T-helper 17 cell (primary cell): Measurements from ENCODE around the gene MIGA1. TPM values are rescaled to one million over a fixed set of nuclear protein-coding genes. Genes with fewer than 3 reads are reported as not detected.
A peak's percentile ranks its signal among the peaks of the same experiment; 100 is the strongest.
"Not testable (repeated sequence)": the region's sequence is repeated elsewhere in the genome, so short reads cannot be mapped to it uniquely, and the experiment has no call there.

ENCODE experiments used
- ATAC-seq: fragments of 150-1000 bp; cut with Tn5 transposase; 2 replicates; pipeline ENCODE4 v1.10.0; 2021; ENCODE audit warnings: mild to moderate bottlenecking, moderate library complexity
- DNase-seq, 3 donors: peaks; one replicate each; pipeline versions ENCODE4 v3.0.0 to v3.0.0-alpha.2; 2020 to 2021
- H3K9me3 ChIP-seq: one replicate; pipeline ENCODE4 v1.7.0; 2013; ENCODE audit warnings: low read length, mild to moderate bottlenecking; ENCODE audit not compliant: control insufficient read depth, poor library complexity, severe bottlenecking
- H3K27ac Mint-ChIP-seq: one replicate; pipeline ENCODE4 v1.8.0; 2022; ENCODE audit warnings: mild to moderate bottlenecking, moderate library complexity, mixed read lengths
- H3K27me3 Mint-ChIP-seq: one replicate; pipeline ENCODE4 v1.8.0; 2022; ENCODE audit warnings: mixed read lengths
- H3K36me3 Mint-ChIP-seq: one replicate; pipeline ENCODE4 v1.8.0; 2022; ENCODE audit warnings: low read depth, mixed read lengths
- H3K4me1 Mint-ChIP-seq: one replicate; pipeline ENCODE4 v1.8.0; 2022; ENCODE audit warnings: mild to moderate bottlenecking, mixed read lengths
- H3K4me3 Mint-ChIP-seq: one replicate; pipeline ENCODE4 v1.8.0; 2022; ENCODE audit warnings: mild to moderate bottlenecking, moderate library complexity, mixed read lengths
- total RNA-seq, 4 donors: library from RNA in 2 of 4; stranded (reverse) in 2 of 4; gene quantifications; one replicate each; pipeline ENCODE4 v1.2.3 and lab custom pipeline; 2022 to 2026

MIGA1 gene
- total RNA-seq, 2 donors from 2014 or later = 11.8 to 14.7 TPM

GRCh38 chr1:77817368-77818209 is 38.1 kb downstream of the MIGA1 start:
- Mint-ChIP-seq H3K36me3 (peaks cover 5% of the 10 kb centered on the region), H3K27ac (no peak overlapping the region), H3K27me3 (no peaks in the 10 kb centered on the region), H3K4me1 (peaks cover 3% of the 10 kb centered on the region), H3K4me3 (no peak overlapping the region)
- H3K9me3 ChIP-seq = no peaks in the 10 kb centered on the region
- no peak for ATAC-seq
- DNase-seq = no peak

GRCh38 chr1:77820121-77820520 is 40.7 kb downstream of the MIGA1 start:
- H3K9me3 ChIP-seq = no peaks in the 10 kb centered on the region
- peaks cover 5% of the 10 kb centered on the region for H3K36me3 Mint-ChIP-seq
- ATAC-seq = no peak
- no peak overlapping the region for H3K27ac Mint-ChIP-seq
- no peaks in the 10 kb centered on the region for H3K27me3 Mint-ChIP-seq
- peaks cover 3% of the 10 kb centered on the region for H3K4me1 Mint-ChIP-seq
- DNase-seq = no peak
- H3K4me3 Mint-ChIP-seq = no peak overlapping the region

- no peak overlapping the region for H3K27ac Mint-ChIP-seq
- peaks cover 9% of the 10 kb centered on the region for H3K4me1 Mint-ChIP-seq
- H3K27me3 Mint-ChIP-seq = no peaks in the 10 kb centered on the region
- H3K36me3 Mint-ChIP-seq = peaks cover 4% of the 10 kb centered on the region
- DNase-seq (no peak), ATAC-seq (no peak)
- no peak overlapping the region for H3K4me3 Mint-ChIP-seq
- no peaks in the 10 kb centered on the region for H3K9me3 ChIP-seq
These were observed 44.6 kb downstream of the MIGA1 start for GRCh38 chr1:77824079-77824478.

- peaks cover 4% of the 10 kb centered on the region for H3K36me3 Mint-ChIP-seq
- H3K27me3 Mint-ChIP-seq = no peaks in the 10 kb centered on the region
- H3K27ac Mint-ChIP-seq = no peak overlapping the region
- H3K4me1 Mint-ChIP-seq = peaks cover 9% of the 10 kb centered on the region
- DNase-seq = no peak
- no peak overlapping the region for H3K4me3 Mint-ChIP-seq
- H3K9me3 ChIP-seq = no peaks in the 10 kb centered on the region
- ATAC-seq = no peak
These were observed 45.2 kb downstream of the MIGA1 start for GRCh38 chr1:77824694-77825093.

GRCh38 chr1:77825131-77825709 is 45.8 kb downstream of the MIGA1 start:
- Mint-ChIP-seq H3K4me1 (peaks cover 7% of the 10 kb centered on the region), H3K36me3 (no peaks in the 10 kb centered on the region), H3K4me3 (no peak overlapping the region), H3K27ac (no peak overlapping the region), H3K27me3 (no peaks in the 10 kb centered on the region)
- DNase-seq (no peak), ATAC-seq (no peak)
- no peaks in the 10 kb centered on the region for H3K9me3 ChIP-seq

- H3K4me3 Mint-ChIP-seq, H3K36me3 Mint-ChIP-seq, H3K4me1 Mint-ChIP-seq, ATAC-seq, DNase-seq, H3K27ac Mint-ChIP-seq, H3K27me3 Mint-ChIP-seq, H3K9me3 ChIP-seq: not testable (repeated sequence)
These were observed 47.4 kb downstream of the MIGA1 start for GRCh38 chr1:77826851-77827250.

- no peaks in the 10 kb centered on the region for H3K27me3 Mint-ChIP-seq
- no peak overlapping the region for H3K4me3 Mint-ChIP-seq
- peaks cover 3% of the 10 kb centered on the region for H3K36me3 Mint-ChIP-seq
- no peak overlapping the region for H3K27ac Mint-ChIP-seq
- no peaks in the 10 kb centered on the region for H3K9me3 ChIP-seq
- H3K4me1 Mint-ChIP-seq = peaks cover 10% of the 10 kb centered on the region
- DNase-seq = no peak
- ATAC-seq = no peak
These were observed 48.6 kb downstream of the MIGA1 start for GRCh38 chr1:77828098-77828497.

GRCh38 chr1:77829851-77830250 is 50.4 kb downstream of the MIGA1 start:
- H3K4me3 Mint-ChIP-seq = no peak overlapping the region
- H3K27ac Mint-ChIP-seq = peak overlapping the region; percentile 43
- H3K9me3 ChIP-seq = no peaks in the 10 kb centered on the region
- peaks cover 10% of the 10 kb centered on the region for H3K4me1 Mint-ChIP-seq
- H3K36me3 Mint-ChIP-seq = peaks cover 3% of the 10 kb centered on the region
- no peaks in the 10 kb centered on the region for H3K27me3 Mint-ChIP-seq
- DNase-seq = no peak
- no peak for ATAC-seq

GRCh38 chr1:77830946-77831345 is 51.5 kb downstream of the MIGA1 start:
- Mint-ChIP-seq H3K4me3 (no peak overlapping the region), H3K27ac (no peak overlapping the region), H3K36me3 (peaks cover 3% of the 10 kb centered on the region), H3K4me1 (peaks cover 10% of the 10 kb centered on the region), H3K27me3 (no peaks in the 10 kb centered on the region)
- no peaks in the 10 kb centered on the region for H3K9me3 ChIP-seq
- DNase-seq (no peak), ATAC-seq (no peak)

- Mint-ChIP-seq H3K4me1 (peaks cover 13% of the 10 kb centered on the region), H3K27ac (no peak overlapping the region), H3K27me3 (no peaks in the 10 kb centered on the region), H3K4me3 (no peak overlapping the region), H3K36me3 (peaks cover 7% of the 10 kb centered on the region)
- no peaks in the 10 kb centered on the region for H3K9me3 ChIP-seq
- DNase-seq (no peak), ATAC-seq (no peak)
These were observed 52.1 kb downstream of the MIGA1 start for GRCh38 chr1:77831566-77831965.

- no peaks in the 10 kb centered on the region for H3K27me3 Mint-ChIP-seq
- DNase-seq (no peak), ATAC-seq (no peak)
- peaks cover 7% of the 10 kb centered on the region for H3K36me3 Mint-ChIP-seq
- H3K4me3 Mint-ChIP-seq = no peak overlapping the region
- H3K27ac Mint-ChIP-seq = no peak overlapping the region
- H3K4me1 Mint-ChIP-seq = peaks cover 13% of the 10 kb centered on the region
- H3K9me3 ChIP-seq = no peaks in the 10 kb centered on the region
These were observed 52.7 kb downstream of the MIGA1 start for GRCh38 chr1:77831976-77832711.

- no peak for DNase-seq
- no peak overlapping the region for H3K4me3 Mint-ChIP-seq
- peaks cover 10% of the 10 kb centered on the region for H3K4me1 Mint-ChIP-seq
- no peaks in the 10 kb centered on the region for H3K27me3 Mint-ChIP-seq
- ATAC-seq = no peak
- no peaks in the 10 kb centered on the region for H3K9me3 ChIP-seq
- H3K36me3 Mint-ChIP-seq = peaks cover 7% of the 10 kb centered on the region
- no peak overlapping the region for H3K27ac Mint-ChIP-seq
These were observed 53.5 kb downstream of the MIGA1 start for GRCh38 chr1:77832901-77833300.

- no peak overlapping the region for H3K27ac Mint-ChIP-seq
- H3K4me3 Mint-ChIP-seq = no peak overlapping the region
- no peak for DNase-seq
- ATAC-seq = no peak
- no peaks in the 10 kb centered on the region for H3K27me3 Mint-ChIP-seq
- peaks cover 7% of the 10 kb centered on the region for H3K36me3 Mint-ChIP-seq
- H3K4me1 Mint-ChIP-seq = peaks cover 8% of the 10 kb centered on the region
- no peaks in the 10 kb centered on the region for H3K9me3 ChIP-seq
These were observed 54.2 kb downstream of the MIGA1 start for GRCh38 chr1:77833521-77834100.
